HG03025 (cell line): ENCODE data around the gene NTN1.

ENCODE experiments used
- ATAC-seq: cut with Tn5 transposase; IDR thresholded peaks from one replicate; pipeline ENCODE4 v1.9.1; 2021; ENCODE audit warnings: mild to moderate bottlenecking, moderate library complexity; ENCODE audit not compliant: unreplicated experiment, low FRiP score

Gene NTN1

GRCh38 chr17:9290226-9290613 lies 268.9 kb downstream of the NTN1 start:
- no peak for ATAC-seq

GRCh38 chr17:9291912-9292560 lies 270.7 kb downstream of the NTN1 start:
- ATAC-seq: no peak

- ATAC-seq: no peak
Observed at GRCh38 chr17:9292561-9292941, 271.2 kb downstream of the NTN1 start.
